Measurements from ENCODE around the gene CRADD. TPM values are rescaled to one million over a fixed set of nuclear protein-coding genes. Genes with fewer than 3 reads are reported as not detected.
"Not testable (repeated sequence)": the region's sequence is repeated elsewhere in the genome, so short reads cannot be mapped to it uniquely, and the experiment has no call there.

CRADD gene
- total RNA-seq, 2 experiments from 2014 or later = 5.8 to 9.2 TPM

DNA sequence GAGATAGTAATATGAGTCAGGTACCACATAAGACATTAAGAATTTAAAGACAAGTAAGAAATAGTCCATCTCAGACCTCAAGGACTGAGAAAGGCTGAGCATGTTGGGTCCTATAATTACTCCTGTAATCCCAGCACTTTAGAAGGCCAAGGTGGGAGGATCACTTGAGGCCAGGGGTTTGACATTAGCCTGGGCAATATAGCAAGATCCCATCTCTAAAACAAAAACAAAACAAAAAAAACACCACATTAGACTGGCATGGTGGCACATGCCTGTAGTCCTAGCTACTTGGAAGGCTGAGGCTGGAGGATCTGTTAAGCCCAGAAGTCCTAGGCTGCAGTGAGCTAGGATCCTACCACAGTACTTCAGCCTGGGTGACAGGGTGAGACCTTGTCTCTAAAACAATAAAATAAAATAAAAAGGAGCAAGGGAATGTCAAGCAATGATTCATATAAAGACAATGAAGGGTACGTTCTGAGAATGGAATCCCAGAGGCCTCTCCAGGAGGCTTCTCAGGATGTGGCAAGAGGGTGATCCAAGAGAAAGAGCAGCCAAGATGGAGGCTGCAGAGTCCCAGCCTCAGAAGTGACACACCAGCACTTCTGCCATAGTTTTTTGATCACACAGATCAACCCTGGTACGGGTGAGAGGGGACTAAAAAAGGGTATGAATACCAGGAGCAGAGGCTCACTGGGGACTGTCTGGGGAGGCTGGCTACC lies 206.4 kb downstream of the CRADD start:
- ChIA-PET POLR2A (no interaction called here), CTCF (no interaction called here)
- ATAC-seq (ENCODE audit: poor library complexity) = no peak
- Histone ChIP-seq H3K36me3 (ENCODE audit: insufficient read depth, low read length) (no peaks in the 10 kb centered on the region), H3K4me3 (ENCODE audit: low read length) (no peak overlapping the region), H3K27ac (ENCODE audit: low read depth in 1 of 2, low read length in 2 of 2) (no peak overlapping the region), H3K27me3 (ENCODE audit: control insufficient read depth in 1 of 2, insufficient read depth in 2 of 2, low read length in 2 of 2) (no peaks in the 10 kb centered on the region), H3K4me1 (ENCODE audit: insufficient read depth, low read length) (no peaks in the 10 kb centered on the region), H3K9me3 (ENCODE audit: control insufficient read depth in 1 of 2, insufficient read depth in 1 of 2, low read length in 2 of 2) (no peaks in the 10 kb centered on the region)
- Mint-ChIP-seq H3K9me3 (no peaks in the 10 kb centered on the region), H3K4me1 (ENCODE audit: low read depth) (peaks cover 12% of the 10 kb centered on the region), H3K27me3 (no peaks in the 10 kb centered on the region), H3K27ac (no peak overlapping the region), H3K36me3 (ENCODE audit: low read depth) (no peaks in the 10 kb centered on the region), H3K4me3 (no peak overlapping the region)
- TF ChIP-seq, protein P1, sequence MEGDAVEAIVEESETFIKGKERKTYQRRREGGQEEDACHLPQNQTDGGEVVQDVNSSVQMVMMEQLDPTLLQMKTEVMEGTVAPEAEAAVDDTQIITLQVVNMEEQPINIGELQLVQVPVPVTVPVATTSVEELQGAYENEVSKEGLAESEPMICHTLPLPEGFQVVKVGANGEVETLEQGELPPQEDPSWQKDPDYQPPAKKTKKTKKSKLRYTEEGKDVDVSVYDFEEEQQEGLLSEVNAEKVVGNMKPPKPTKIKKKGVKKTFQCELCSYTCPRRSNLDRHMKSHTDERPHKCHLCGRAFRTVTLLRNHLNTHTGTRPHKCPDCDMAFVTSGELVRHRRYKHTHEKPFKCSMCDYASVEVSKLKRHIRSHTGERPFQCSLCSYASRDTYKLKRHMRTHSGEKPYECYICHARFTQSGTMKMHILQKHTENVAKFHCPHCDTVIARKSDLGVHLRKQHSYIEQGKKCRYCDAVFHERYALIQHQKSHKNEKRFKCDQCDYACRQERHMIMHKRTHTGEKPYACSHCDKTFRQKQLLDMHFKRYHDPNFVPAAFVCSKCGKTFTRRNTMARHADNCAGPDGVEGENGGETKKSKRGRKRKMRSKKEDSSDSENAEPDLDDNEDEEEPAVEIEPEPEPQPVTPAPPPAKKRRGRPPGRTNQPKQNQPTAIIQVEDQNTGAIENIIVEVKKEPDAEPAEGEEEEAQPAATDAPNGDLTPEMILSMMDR (IDR thresholded peaks at IDR 0.05) = no peak
- DNase-seq = no peak
- intact Hi-C loops (cut with DNase I, micrococcal nuclease) = no loop called here

GRCh38 chr12:93884794-93885460 lies 207.8 kb downstream of the CRADD start:
- ChIA-PET CTCF (no interaction called here), POLR2A (interaction anchor here (0.6 kb wide), 1 partner anchor 217 kb away, joined by 3 read pairs; no protein-coding TSS in a partner anchor)

DNA sequence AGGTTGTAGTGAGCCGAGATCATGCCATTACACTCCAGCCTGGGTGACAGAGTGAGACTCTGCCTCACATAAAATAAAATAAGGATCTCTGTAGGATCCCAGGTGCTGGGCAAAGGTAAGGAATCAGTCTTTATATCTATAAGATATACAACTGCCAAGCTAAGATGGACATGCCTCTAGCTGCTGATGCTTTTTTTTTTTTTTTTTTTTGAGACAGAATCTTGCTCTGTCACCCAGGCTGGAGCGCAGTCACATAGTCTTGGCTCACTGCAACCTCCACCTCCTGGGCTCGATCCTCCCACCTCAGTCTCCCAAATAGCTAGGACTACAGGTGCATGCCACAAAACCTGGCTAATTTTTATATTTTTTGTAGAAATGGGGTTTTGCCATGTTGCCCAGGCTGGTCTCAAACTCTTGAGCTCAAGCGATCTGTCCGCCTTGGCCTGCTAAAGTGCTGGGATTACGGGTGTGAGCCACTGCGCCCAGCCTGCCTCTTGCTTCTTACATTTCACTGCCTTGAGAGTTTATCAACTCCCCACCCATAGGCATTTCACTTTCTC lies 208.9 kb downstream of the CRADD start:
- H3K4me1 Mint-ChIP-seq (ENCODE audit: low read depth); H3K27me3 ChIP-seq (ENCODE audit: control insufficient read depth in 1 of 2, insufficient read depth in 2 of 2, low read length in 2 of 2); POLR2A ChIA-PET; DNase-seq; H3K4me3 ChIP-seq (ENCODE audit: low read length); H3K27me3 Mint-ChIP-seq; ATAC-seq (ENCODE audit: poor library complexity); H3K27ac Mint-ChIP-seq; H3K4me1 ChIP-seq (ENCODE audit: insufficient read depth, low read length); H3K27ac ChIP-seq (ENCODE audit: low read depth in 1 of 2, low read length in 2 of 2); H3K4me3 Mint-ChIP-seq; H3K9me3 ChIP-seq (ENCODE audit: control insufficient read depth in 1 of 2, insufficient read depth in 1 of 2, low read length in 2 of 2); CTCF ChIA-PET; H3K36me3 ChIP-seq (ENCODE audit: insufficient read depth, low read length); H3K36me3 Mint-ChIP-seq (ENCODE audit: low read depth); H3K9me3 Mint-ChIP-seq; intact Hi-C loops (cut with DNase I, micrococcal nuclease): not testable (repeated sequence)

More at GRCh38 chr12:93884794-93885460, 207.8 kb downstream of the CRADD start:
- no peaks in the 10 kb centered on the region for H3K36me3 ChIP-seq (ENCODE audit: insufficient read depth, low read length)
- ATAC-seq (ENCODE audit: poor library complexity) (no peak), DNase-seq (no peak)
- no peak overlapping the region for H3K4me3 ChIP-seq (ENCODE audit: low read length)
- H3K4me1 ChIP-seq (ENCODE audit: insufficient read depth, low read length) = no peaks in the 10 kb centered on the region
- TF ChIP-seq, protein P1 (IDR thresholded peaks at IDR 0.05) = no peak
- intact Hi-C loops (cut with DNase I, micrococcal nuclease) = no loop called here
- Mint-ChIP-seq H3K27ac (no peak overlapping the region), H3K27me3 (no peaks in the 10 kb centered on the region), H3K36me3 (ENCODE audit: low read depth) (no peaks in the 10 kb centered on the region), H3K9me3 (no peaks in the 10 kb centered on the region), H3K4me3 (no peak overlapping the region), H3K4me1 (ENCODE audit: low read depth) (peaks cover 11% of the 10 kb centered on the region)
- H3K27me3 ChIP-seq (ENCODE audit: control insufficient read depth in 1 of 2, insufficient read depth in 2 of 2, low read length in 2 of 2) = no peaks in the 10 kb centered on the region
- no peaks in the 10 kb centered on the region for H3K9me3 ChIP-seq (ENCODE audit: control insufficient read depth in 1 of 2, insufficient read depth in 1 of 2, low read length in 2 of 2)
- no peak overlapping the region for H3K27ac ChIP-seq (ENCODE audit: low read depth in 1 of 2, low read length in 2 of 2)

Measured in CD4-positive, alpha-beta T cell (primary cell).